Sciatic nerve (tissue), 2 donors: ENCODE data around the gene FBXL7. TPM values are rescaled to one million over a fixed set of nuclear protein-coding genes. Genes with fewer than 3 reads are reported as not detected.

Experiments
- ATAC-seq: fragments of 200-7000 bp; cut with Tn5 transposase; one replicate; pipeline ENCODE4 v1.9.1; 2020; ENCODE audit warnings: mild to moderate bottlenecking, moderate library complexity
- DNase-seq: peaks from one replicate; pipeline ENCODE4 v3.0.0-alpha.2; 2020; ENCODE audit warnings: low spot score
- intact Hi-C: fragments of 100-400 bp; cut with DNase I; formaldehyde crosslinking; loops from one replicate; pipeline ENCODE4 v1.14.2; 2022
- microRNA-seq: library from miRNA; unstranded; fragments of <30 nt; microRNA quantifications from one replicate; pipeline ENCODE4 v1.2.0, GENCODE V29; 2020
- total RNA-seq: library from RNA; stranded (reverse); fragmentation: NEBNext Ultra II Directional; extraction: Animal tissue kit (Norgen Biotek cat#: 25700); gene quantifications from one replicate; pipeline ENCODE4 v1.2.1, GENCODE V29; 2021
- donor health status: DM: no; HTN: no; CAD: no.
- donor health status: DM: no; HTN: no; CAD: no.

FBXL7 gene
- total RNA-seq, 1 donor from 2014 or later: 40.4 TPM

GRCh38 chr5:15983392-15983791 is 483.4 kb downstream of the FBXL7 start:
- DNase-seq (no peak), ATAC-seq (no peak)
- intact Hi-C loops: no loop called here

Small RNA genes lying within 50 kb of the gene (microRNA-seq; reads per million reads assigned to microRNA genes)
- gene MIR887: 50.0 reads per million, percentile 48 among the genes with 10 or more reads in this experiment
